GM12878 (cell line): ENCODE results near the gene DOK1. TPM values are rescaled to one million over a fixed set of nuclear protein-coding genes. Genes with fewer than 3 reads are reported as not detected.

Experiments
- BCL3 ChIP-seq: IDR thresholded peaks from 2 replicates; pipeline ENCODE4 v1.6.1; 2011; ENCODE audit warnings: borderline replicate concordance, low read depth, mild to moderate bottlenecking, moderate library complexity, low read length; ENCODE audit not compliant: insufficient read depth, poor library complexity, severe bottlenecking
- CBX5 ChIP-seq: sonication (generic); IDR thresholded peaks from 2 replicates; pipeline ENCODE4 v1.6.1; 2016; ENCODE audit warnings: low read depth, moderate library complexity, mild to moderate bottlenecking, inconsistent platforms
- CREM ChIP-seq: IDR thresholded peaks from 2 replicates; pipeline ENCODE4 v1.6.1; 2014; ENCODE audit warnings: antibody characterized with exemption, low read depth
- FOXM1 ChIP-seq: IDR thresholded peaks from 2 replicates; pipeline ENCODE4 v1.6.1; 2012; ENCODE audit warnings: low read depth, mild to moderate bottlenecking, inconsistent platforms, low read length, moderate library complexity
- GABPA ChIP-seq: IDR thresholded peaks from 2 replicates; pipeline ENCODE4 v1.6.1; 2014; ENCODE audit warnings: antibody characterized with exemption, low read depth, mild to moderate bottlenecking, inconsistent platforms
- GATAD2B ChIP-seq: fragments of 450-650 bp; conservative IDR thresholded peaks from 2 replicates; pipeline ENCODE4 v1.6.1; 2017; ENCODE audit warnings: low read depth, mild to moderate bottlenecking, moderate library complexity
- HCFC1 ChIP-seq: fragments of 150-350 bp; IDR thresholded peaks from 2 replicates; pipeline ENCODE4 v1.6.1; 2014; ENCODE audit warnings: low read length
- IRF4 ChIP-seq: IDR thresholded peaks from 2 replicates; pipeline ENCODE4 v1.6.1; 2011; ENCODE audit warnings: low read depth, low read length
- IRF5 ChIP-seq: fragments of 450-650 bp; IDR thresholded peaks from 2 replicates; pipeline ENCODE4 v1.6.1; 2017; ENCODE audit warnings: borderline replicate concordance
- JUNB ChIP-seq: IDR thresholded peaks from 2 replicates; pipeline ENCODE4 v1.6.1; 2016; ENCODE audit warnings: antibody characterized with exemption, mild to moderate bottlenecking
- KAT2A ChIP-seq: conservative IDR thresholded peaks from 2 replicates; pipeline ENCODE4 v1.6.1; 2011; ENCODE audit warnings: low read depth, low read length; ENCODE audit not compliant: control insufficient read depth
- NBN ChIP-seq: fragments of 450-650 bp; IDR thresholded peaks from 2 replicates; pipeline ENCODE4 v1.6.1; 2016
- NFXL1 ChIP-seq: fragments of 450-650 bp; IDR thresholded peaks from 2 replicates; pipeline ENCODE4 v1.6.1; 2017; ENCODE audit warnings: antibody characterized with exemption, mild to moderate bottlenecking, borderline replicate concordance
- NKRF ChIP-seq: fragments of 450-650 bp; conservative IDR thresholded peaks from 2 replicates; pipeline ENCODE4 v1.6.1; 2017; ENCODE audit warnings: mild to moderate bottlenecking, moderate library complexity
- RFX5 ChIP-seq: IDR thresholded peaks from 2 replicates; pipeline ENCODE4 v1.6.1; 2011; ENCODE audit warnings: low read depth, low read length, improper control_type of control experiment
- SMAD5 ChIP-seq: IDR thresholded peaks from 2 replicates; pipeline ENCODE4 v1.6.1; 2016; ENCODE audit warnings: antibody characterized with exemption, low read depth
- SRF ChIP-seq, 2 experiments: IDR thresholded peaks; 2 replicates each; pipeline ENCODE4 v1.6.1; 2011; ENCODE audit warnings: low read depth in 2 of 2, low read length in 2 of 2, mild to moderate bottlenecking in 1 of 2, moderate library complexity in 1 of 2
- USF1 ChIP-seq: IDR thresholded peaks from 2 replicates; pipeline ENCODE4 v1.6.1; 2011; ENCODE audit warnings: borderline replicate concordance, low read depth, mild to moderate bottlenecking, moderate library complexity, mixed read lengths, low read length; ENCODE audit not compliant: insufficient read depth; ENCODE audit errors: extremely low read length
- ZNF217 ChIP-seq: fragments of 450-650 bp; IDR thresholded peaks from 2 replicates; pipeline ENCODE4 v1.6.1; 2017; ENCODE audit warnings: antibody characterized with exemption, mild to moderate bottlenecking
- ZNF592 ChIP-seq: fragments of 450-650 bp; IDR thresholded peaks from 2 replicates; pipeline ENCODE4 v1.6.1; 2017; ENCODE audit warnings: mild to moderate bottlenecking, moderate library complexity
- polyA plus RNA-seq, 11 experiments: library from polyadenylated mRNA; depleted of rRNA in 4 of 11; unstranded in 6 of 11; stranded (reverse) in 5 of 11; fragments of >200 nt; fragmentation: Nextera tagmentation in 4 of 11; fragmentation: Illumina TruSeq in 1 of 11; extraction: Ambion mirVana in 4 of 11; extraction: Trizol in 1 of 11; gene quantifications; 1 replicate in 1 of 11; 2 replicates in 10 of 11; pipeline versions ENCODE4 v1.2.1 to v1.2.3, GENCODE V29; 2011 to 2016; ENCODE audit warnings: inconsistent platforms in 2 of 11, missing spikeins in 2 of 11, low read depth in 1 of 11
- total RNA-seq, 4 experiments: library from RNA; depleted of rRNA in 3 of 4; stranded (reverse); fragments of >200 nt in 3 of 4; fragmentation: Illumina TruSeq in 1 of 4; extraction: Trizol in 1 of 4; gene quantifications; 2 replicates each; pipeline versions ENCODE4 v1.2.1 to v1.2.3, GENCODE V29; 2013 to 2021

DOK1 gene
- total and polyA plus RNA-seq, 10 of the 15 experiments (the other 5 are each of a cell fraction or from before 2014, with no cell fraction given), result 1.4 to 104 (median 59.7) TPM

GRCh38 chr2:74529357-74530238 is 24.9 kb upstream of the DOK1 start, which contains the start of the genes AUP1 and HTRA2 (continued):
- no peak for TF ChIP-seq JUNB
- no peak for TF ChIP-seq ZNF592
- TF ChIP-seq NFXL1, result no peak
- peak; percentile 77; the same call in 1 of the 2 replicates for TF ChIP-seq SMAD5
- TF ChIP-seq ZNF217, result no peak
- TF ChIP-seq IRF5, result no peak
- no peak for TF ChIP-seq CBX5
- no peak for TF ChIP-seq RFX5
- no peak for TF ChIP-seq IRF4
- TF ChIP-seq NBN, result peak; percentile 57; the same call in 1 of the 2 replicates
- TF ChIP-seq GATAD2B, result peak; percentile 61
- peak; percentile 65; the same call in 1 of the 2 replicates for TF ChIP-seq NKRF
- TF ChIP-seq FOXM1, result no peak
- TF ChIP-seq USF1, result no peak
- no peak for TF ChIP-seq BCL3
- TF ChIP-seq KAT2A, result no peak
- peak in 1 of 2 experiments; percentile 53; a peak in 1 of 4 replicates for TF ChIP-seq SRF (IDR thresholded peaks at IDR 0.05; ENCODE audit: low read depth in 2 of 2, low read length in 2 of 2)
- TF ChIP-seq CREM, result peak; percentile 93; the same call in 1 of the 2 replicates
- peak; percentile 96 for TF ChIP-seq HCFC1
- TF ChIP-seq GABPA, result no peak
